ENCODE measurements around the gene CELSR1.

CELSR1 gene

DNA sequence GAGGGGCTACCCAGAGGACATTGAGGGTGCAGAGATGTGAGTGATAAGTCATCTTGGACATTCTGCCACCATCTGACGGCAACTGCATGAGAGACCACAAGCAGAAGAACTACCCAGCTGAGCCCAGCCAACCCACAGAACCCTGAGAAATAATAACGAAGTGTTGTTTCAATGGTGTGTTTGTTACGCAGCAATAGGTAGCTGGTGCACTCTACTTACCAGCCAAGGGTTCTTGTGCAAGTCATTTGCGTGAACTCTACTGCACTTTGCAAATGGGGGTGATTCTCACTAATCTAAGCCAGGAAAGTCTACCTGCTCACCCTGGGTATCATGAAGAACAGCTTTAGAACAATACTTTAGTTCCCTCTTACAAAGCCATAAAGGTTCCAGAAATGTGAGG is 15.8 kb upstream of the CELSR1 start:
- TF ChIP-seq, protein P1, sequence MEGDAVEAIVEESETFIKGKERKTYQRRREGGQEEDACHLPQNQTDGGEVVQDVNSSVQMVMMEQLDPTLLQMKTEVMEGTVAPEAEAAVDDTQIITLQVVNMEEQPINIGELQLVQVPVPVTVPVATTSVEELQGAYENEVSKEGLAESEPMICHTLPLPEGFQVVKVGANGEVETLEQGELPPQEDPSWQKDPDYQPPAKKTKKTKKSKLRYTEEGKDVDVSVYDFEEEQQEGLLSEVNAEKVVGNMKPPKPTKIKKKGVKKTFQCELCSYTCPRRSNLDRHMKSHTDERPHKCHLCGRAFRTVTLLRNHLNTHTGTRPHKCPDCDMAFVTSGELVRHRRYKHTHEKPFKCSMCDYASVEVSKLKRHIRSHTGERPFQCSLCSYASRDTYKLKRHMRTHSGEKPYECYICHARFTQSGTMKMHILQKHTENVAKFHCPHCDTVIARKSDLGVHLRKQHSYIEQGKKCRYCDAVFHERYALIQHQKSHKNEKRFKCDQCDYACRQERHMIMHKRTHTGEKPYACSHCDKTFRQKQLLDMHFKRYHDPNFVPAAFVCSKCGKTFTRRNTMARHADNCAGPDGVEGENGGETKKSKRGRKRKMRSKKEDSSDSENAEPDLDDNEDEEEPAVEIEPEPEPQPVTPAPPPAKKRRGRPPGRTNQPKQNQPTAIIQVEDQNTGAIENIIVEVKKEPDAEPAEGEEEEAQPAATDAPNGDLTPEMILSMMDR (IDR thresholded peaks at IDR 0.05; ENCODE audit: control extremely low read depth, extremely low read depth, low read depth, missing control alignments): no peak
- CTCF ChIA-PET: interaction anchor here (1.3 to 6.0 kb wide), 4 partner anchors 10 to 186 kb away, joined by 5 to 36 read pairs (median 12); no protein-coding TSS in a partner anchor
- no peak for DNase-seq (ENCODE audit: extremely low spot score)
- POLR2A ChIA-PET: no interaction called here

DNA sequence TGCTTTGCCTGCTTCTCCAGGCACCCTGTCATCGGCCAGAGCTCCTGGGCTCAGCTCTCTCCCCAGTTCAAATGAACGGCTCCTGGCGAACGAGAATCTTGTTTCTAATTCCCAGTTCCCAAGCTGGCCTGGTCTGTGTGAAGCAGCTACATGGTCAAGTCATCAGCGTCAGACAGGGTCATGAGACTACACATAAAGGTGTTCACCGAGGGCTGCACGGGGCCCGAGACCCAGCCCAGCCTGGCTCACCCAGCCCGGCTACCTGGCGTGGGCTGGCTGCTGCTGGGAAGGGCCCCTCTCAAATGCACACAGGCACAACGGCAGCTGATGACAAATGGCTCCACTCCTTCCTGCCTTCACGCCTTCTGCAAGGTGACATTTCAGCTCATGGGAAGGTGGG is 14.6 kb upstream of the CELSR1 start:
- POLR2A ChIA-PET: no interaction called here
- TF ChIP-seq, protein P1 (IDR thresholded peaks at IDR 0.05; ENCODE audit: control extremely low read depth, extremely low read depth, low read depth, missing control alignments): no peak
- CTCF ChIA-PET: interaction anchor here (0.7 to 6.0 kb wide), 5 partner anchors 9 to 546 kb away, joined by 3 to 36 read pairs (median 9); no protein-coding TSS in a partner anchor

DNA sequence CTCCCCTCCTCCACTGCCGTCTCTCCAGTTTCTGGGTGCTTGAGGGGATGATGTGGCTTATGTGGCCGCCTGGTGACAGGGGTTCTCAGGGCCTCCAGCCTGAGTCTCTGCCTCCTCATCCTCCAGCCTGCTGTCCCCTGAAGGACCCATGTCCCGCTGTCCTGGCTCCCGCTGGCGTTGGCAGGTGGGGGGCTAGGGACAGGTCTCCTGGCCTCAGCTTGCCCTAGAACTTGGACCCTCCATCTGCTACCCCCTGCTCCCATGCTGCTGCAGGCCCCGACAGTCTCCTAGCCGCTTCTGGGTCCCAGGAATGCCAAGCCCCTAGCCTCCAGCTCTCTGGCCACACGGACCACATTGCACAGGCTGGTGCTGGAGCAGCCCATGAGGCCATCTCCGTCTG is 13.9 kb upstream of the CELSR1 start:
- POLR2A ChIA-PET: no interaction called here
- no peak for DNase-seq (ENCODE audit: extremely low spot score)
- CTCF ChIA-PET: interaction anchor here (0.8 to 6.0 kb wide), 5 partner anchors 8 to 184 kb away, joined by 3 to 36 read pairs (median 9); no protein-coding TSS in a partner anchor
- TF ChIP-seq, protein P1 (IDR thresholded peaks at IDR 0.05; ENCODE audit: control extremely low read depth, extremely low read depth, low read depth, missing control alignments): no peak

More for the DNA sequence above, 14.6 kb upstream of the CELSR1 start:
- no peak for DNase-seq (ENCODE audit: extremely low spot score)

DNA sequence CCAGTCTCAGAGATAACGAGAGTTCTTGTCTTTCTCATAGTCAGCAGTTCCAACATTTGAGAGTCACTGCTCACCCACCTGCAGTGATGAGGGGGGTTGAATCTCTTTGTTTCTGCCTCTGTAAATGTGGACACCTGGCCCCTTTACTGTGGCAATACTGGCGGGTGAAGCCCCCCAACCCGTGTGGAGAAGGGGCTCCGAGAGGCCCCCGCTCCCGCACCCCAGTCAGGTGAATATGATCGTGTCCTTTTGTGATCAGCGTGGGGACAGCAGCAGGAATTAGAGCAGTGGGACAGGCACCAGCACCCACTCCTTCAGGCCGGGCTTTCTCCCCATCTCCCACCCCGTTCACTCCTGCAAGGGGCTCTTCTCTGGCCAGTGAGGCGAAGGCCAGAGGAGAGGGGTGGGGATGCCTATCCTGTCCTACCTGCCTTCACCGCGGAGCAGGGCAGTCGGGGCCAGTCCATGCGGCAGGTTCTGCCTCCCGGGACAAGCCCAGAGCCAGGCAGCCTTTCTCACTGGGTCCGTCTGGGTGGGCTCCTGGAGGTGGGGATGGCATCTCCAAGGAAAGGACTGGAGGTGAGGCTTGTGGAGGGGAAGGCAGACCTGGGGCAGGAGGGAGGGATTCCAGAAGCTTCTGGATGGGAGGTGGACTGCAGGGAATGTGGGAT is 12.7 kb upstream of the CELSR1 start:
- ChIA-PET POLR2A (no interaction called here), CTCF (interaction anchor here (1.4 to 6.0 kb wide), 3 partner anchors 9 to 182 kb away, joined by 3 to 36 read pairs (median 5); no protein-coding TSS in a partner anchor)
- TF ChIP-seq, protein P1 (IDR thresholded peaks at IDR 0.05; ENCODE audit: control extremely low read depth, extremely low read depth, low read depth, missing control alignments): no peak
- no peak for DNase-seq (ENCODE audit: extremely low spot score)

DNA sequence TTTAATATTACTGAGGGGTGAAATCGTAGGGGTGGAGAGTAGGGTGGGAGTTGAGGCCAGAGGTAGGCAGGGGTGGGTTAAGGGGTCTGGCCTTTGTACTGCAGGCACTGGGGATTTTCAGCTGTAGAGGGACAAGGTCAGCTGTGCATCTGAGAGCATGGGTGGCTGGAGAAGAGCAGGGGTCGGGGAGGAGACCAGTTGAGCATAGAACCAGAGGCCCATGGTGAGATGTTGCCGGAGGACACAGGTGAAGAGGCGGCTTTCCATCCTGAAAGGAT is 12.1 kb upstream of the CELSR1 start:
- POLR2A ChIA-PET: no interaction called here
- DNase-seq (ENCODE audit: extremely low spot score): no peak
- CTCF ChIA-PET: interaction anchor here (1.8 to 6.0 kb wide), 2 partner anchors 8 to 14 kb away, joined by 5 to 36 read pairs; no protein-coding TSS in a partner anchor
- TF ChIP-seq, protein P1 (IDR thresholded peaks at IDR 0.05; ENCODE audit: control extremely low read depth, extremely low read depth, low read depth, missing control alignments): no peak

DNA sequence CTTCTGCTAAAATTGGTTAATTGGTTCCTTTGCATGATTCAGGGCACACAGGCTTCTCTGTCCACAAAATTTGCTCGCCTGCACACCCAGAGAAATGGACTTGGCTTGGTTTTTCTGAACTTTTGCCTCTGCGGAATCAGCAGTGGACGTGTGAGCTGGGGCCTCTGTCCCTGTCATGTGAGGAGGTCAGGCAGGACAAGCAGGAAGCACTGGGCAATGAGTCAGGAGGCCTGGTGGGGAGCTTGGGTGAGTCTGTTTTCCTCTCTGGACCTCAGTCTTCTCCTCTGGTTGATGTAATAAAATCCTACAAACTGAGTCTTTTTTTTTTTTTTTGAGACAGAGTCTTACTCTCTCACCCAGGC is 10.4 kb upstream of the CELSR1 start:
- CTCF ChIA-PET: interaction anchor here (0.6 to 3.1 kb wide), 2 partner anchors 15 to 180 kb away, joined by 3 to 16 read pairs; no protein-coding TSS in a partner anchor
- DNase-seq (ENCODE audit: extremely low spot score): no peak
- TF ChIP-seq, protein P1 (IDR thresholded peaks at IDR 0.05; ENCODE audit: control extremely low read depth, extremely low read depth, low read depth, missing control alignments): no peak
- POLR2A ChIA-PET: no interaction called here

All from GM10248 (cell line).